Activated CD4-positive, CD25-positive, alpha-beta regulatory T cell treated with anti-CD3 and anti-CD28 coated beads, Interleukin-2, amount 50 U/mL, for 72 hours (primary cell): ENCODE results near the gene ATAD3B.
"Not testable (repeated sequence)": the region's sequence is repeated elsewhere in the genome, so short reads cannot be mapped to it uniquely, and the experiment has no call there.

Experiments
- DNase-seq: peaks from one replicate; pipeline ENCODE4 v3.0.0; 2021

ATAD3B gene

DNA sequence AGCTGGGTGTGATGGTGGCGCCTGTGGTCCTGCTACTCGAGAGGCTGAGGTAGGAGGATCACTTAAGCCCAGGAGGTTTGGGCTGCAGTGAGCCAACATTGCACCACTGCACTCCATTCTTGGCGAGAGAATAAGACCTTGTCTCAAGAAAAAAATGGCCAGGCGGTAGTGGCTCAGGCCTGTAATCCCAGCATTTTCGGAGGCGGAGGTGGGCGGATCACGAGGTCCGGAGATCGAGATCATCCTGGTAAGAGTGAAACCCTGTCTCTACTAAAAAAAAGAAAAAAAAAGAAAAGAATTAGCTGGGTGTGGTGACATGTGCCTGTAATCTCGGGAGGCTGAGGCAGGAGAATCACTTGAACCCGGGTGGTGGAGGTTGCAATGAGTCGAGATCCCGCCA, 11.3 kb downstream of the ATAD3B start:
- DNase-seq, result no peak

DNA sequence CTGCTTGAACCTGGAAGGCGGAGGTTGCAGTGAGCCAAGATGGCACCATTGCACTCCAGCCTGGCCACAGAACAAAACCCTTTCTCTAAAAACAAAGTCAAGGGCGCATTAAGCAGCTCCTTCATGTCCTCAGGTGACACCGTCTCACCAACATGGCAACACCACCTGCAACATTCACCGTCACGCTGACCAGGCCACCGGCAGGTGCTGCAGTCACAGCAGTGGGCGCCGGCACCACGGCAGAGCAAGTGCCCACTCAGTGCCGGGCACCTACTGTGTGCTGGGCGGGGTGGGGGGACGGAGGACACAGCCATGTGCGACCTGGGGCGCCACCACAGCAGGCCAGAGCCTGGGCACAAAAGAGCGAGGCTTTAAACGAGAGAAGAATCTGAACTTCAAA, 12.1 kb downstream of the ATAD3B start:
- DNase-seq, result no peak

DNA sequence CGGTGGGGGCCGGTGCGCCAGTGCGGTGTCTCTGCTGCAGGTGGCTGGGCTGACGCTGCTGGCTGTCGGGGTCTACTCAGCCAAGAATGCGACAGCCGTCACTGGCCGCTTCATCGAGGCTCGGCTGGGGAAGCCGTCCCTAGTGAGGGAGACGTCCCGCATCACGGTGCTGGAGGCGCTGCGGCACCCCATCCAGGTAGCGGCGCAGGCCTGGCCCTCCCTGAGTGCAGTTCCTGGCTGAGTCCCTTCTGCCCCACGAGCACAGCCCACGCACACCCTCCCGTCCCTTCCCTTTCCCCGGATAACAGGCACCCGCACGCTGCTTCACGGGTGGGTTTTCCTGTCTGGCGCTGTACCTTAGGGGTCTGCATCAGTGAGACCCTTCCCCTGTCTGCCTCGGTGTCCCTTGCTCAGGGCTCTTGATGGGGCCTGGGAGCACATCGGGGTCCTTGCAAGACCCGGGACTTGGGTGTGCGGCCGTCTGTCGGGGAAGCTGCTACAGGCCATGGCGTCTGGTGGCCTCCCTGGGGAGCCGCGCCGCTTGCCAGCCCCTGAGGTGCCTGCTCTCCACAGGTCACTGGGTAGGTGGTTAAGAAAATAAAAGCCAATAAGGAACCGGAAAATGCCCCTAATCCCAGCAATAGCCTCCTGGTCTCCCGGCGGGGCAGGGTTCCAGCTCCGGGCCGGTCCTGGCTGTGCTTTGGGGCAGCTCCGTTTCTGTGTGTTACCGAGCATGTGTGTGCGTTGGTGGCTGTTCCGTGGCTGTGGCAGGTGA, 13.6 kb downstream of the ATAD3B start:
- DNase-seq, result not testable (repeated sequence)

DNA sequence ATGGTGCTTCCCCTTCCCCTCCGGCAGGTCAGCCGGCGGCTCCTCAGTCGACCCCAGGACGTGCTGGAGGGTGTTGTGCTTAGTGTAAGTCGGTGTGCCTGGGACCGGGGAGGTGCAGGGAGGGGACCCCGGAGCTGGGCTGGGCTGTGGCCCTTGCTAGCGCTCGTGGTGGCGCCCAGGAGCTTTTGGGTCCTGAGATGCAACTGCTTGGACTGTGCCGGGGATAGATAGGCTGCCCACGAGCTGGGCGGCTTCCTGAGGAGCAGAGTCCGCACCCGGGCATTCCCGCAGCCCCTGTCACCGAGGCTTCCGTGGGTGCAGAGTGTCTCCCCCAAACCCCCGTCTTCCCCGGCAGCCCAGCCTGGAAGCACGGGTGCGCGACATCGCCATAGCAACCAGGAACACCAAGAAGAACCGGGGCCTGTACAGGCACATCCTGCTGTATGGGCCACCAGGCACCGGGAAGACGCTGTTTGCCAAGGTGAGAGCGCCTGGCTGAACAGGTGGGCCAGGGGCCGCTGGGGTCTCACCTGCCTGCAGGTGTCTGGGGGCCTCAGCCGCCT, 14.3 kb downstream of the ATAD3B start:
- DNase-seq, result not testable (repeated sequence)

DNA sequence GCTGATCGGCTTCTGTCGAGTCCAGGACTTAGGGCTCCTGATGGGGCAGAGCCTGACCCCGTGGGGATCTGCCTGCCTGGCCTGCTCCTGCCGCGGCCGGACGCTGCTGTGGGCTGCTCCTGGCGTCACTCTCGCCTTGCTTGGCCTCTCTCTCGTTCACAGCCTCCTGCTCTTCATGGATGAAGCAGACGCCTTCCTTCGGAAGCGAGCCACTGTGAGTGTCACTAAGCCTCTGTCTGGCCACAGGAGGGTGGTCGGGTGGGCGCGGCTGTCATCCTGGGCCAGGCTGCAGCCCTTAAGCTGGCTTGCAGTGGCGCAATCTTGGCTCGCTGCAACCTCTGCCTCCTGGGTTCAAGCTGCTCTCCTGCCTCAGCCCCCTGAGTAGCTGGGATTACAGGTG, 16.1 kb downstream of the ATAD3B start:
- DNase-seq, result no peak

DNA sequence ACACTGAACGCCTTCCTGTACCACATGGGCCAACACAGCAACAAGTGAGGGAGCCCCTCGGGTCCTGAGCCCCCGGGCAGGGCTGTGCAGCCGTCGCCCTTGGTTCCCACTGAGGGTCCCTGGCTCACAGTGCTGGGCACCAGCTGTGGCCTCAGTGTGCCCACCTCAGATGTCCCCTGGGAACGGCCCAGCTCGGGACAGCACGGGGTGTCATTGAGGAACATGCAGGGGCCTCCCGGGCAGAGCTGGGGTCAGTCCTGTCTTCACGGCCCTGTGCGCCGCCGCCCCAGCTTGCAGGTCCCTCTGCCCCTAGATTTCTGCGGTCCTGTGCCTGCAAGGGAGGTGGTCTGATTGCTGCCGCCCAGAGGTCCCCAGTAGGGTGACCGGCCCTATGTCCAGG, 17.7 kb downstream of the ATAD3B start:
- DNase-seq, result no peak

DNA sequence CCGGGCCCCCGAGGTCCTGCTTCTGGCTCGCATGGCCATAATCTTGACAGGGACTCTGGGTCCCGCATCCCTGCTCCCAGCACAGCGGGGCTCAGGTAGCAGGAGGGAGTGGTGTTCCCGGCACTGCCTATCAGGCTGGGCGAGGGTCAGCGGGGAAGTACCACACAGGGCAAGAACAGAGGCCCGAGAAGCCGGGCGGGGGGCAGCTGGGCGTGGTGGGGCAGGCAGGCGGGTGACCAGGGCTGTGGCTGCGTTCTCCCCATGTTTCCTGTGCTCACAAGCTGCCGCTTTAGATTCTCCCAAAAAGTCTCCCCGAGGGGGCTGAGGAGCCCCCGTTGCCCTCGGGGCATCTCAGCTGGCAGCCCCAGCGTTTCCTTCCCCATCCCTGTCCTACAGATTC, 18.3 kb downstream of the ATAD3B start:
- no peak for DNase-seq

DNA sequence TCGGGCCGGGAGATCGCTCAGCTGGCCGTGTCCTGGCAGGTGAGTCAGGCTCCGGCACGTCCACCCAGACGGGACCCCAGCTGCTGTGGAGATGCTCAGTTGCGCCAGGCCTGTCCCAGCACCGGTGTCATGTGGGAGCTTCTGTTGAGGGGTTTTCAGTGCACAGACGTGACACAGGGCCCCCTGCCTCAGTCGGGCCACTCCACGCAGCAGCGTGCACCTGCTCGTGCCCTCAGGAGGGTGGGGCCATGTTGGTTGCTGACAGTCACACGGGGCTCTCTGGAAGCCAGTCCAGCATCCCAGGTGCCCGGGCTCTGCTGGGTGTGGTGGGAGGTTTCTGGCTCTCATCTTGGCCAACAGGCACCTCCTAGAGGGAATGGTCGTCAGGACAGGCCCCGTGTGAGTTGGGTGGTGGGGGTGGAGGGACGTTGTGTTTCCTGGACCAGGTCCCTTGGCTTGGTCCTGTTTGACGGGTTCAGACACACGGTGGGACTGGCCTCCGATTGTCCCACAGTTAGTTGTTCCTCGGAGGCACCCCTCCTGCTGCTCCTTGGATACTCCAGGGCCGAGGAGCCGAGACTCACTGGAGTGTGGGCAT, 19.2 kb downstream of the ATAD3B start:
- no peak for DNase-seq

DNA sequence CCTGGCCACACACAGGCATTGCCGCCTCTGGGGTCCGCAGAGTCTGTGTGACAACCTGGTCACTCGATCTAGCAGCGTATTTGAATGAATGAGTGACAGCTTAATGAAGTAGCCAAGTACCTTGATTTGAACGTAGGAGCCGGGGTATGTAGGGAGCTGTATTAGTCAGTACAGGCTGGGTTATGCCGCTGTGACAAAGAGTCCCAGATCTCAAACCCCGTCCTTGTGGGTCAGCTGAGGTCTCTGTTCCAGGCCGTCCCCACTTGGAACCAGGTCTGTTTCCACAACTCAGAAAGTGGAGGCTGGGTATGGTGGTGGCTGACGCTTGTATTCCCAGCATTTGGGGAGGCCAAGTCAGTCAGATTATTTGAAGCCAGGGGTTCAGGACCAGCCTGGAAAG, 20.0 kb downstream of the ATAD3B start:
- DNase-seq, result no peak

DNA sequence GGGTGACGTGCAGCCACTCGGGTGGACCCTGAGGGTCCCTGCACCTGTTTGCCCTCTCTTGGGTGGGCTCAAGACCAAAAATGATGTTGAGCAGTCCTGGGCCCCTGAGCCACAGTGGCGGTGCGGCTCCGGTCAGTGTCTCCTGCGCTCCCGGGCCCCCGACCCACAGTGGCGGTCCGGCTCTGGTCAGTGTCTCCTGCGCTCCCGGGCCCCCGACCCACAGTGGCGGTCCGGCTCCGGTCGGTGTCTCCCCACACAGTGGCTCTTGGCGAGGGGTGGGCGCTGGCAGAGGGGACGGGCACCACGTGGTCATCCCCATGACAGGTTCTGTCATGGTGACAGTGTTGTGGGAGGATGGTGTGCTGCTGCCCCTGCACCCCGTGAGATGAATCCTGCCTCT, 22.7 kb downstream of the ATAD3B start:
- not testable (repeated sequence) for DNase-seq

DNA sequence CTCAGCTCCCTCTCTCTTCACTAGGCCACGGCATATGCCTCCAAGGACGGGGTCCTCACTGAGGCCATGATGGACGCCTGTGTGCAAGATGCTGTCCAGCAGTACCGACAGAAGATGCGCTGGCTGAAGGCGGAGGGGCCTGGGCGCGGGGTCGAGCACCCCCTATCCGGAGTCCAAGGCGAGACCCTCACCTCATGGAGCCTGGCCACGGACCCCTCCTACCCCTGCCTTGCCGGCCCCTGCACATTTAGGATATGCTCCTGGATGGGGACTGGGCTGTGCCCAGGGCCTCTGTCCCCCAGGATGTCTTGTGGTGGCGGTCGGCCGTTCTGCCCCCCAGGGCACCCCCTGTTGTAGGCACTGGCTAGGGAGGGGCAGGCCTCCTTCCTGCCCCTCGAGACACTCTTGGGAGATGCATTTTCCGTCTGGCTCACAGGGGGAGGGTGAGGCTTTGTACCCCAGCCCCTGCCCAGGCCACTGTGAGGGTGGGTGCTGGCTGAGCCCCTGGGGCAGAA, 24.0 kb downstream of the ATAD3B start:
- not testable (repeated sequence) for DNase-seq

DNA sequence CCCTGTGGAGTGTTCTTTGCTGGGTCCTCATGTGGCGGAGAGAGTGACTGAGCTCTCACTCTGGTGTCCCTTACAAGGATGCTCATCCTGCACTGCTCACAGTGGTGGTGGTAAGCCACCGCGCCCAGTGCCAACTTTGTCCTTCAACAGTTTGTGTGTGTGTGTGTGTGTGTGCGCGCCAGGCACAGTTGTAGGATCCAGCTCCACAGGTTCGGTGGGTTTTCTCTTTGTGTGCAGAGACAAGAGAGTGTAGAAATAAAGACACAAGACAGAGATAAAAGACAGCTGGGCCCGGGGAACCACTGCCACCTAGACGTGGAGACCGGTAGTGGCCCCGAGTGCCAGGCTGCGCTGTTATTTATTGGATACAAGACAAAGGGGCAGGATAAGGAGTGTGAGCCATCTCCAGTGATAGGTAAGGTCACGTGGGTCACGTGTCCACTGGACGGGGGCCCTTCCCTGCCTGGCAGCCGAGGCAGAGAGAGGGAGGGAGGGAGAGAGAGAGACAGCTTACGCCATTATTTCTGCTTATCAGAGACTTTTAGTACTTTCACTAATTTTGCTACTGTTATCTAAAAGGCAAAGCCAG, 33.3 kb downstream of the ATAD3B start:
- DNase-seq, result peak; percentile 71

DNA sequence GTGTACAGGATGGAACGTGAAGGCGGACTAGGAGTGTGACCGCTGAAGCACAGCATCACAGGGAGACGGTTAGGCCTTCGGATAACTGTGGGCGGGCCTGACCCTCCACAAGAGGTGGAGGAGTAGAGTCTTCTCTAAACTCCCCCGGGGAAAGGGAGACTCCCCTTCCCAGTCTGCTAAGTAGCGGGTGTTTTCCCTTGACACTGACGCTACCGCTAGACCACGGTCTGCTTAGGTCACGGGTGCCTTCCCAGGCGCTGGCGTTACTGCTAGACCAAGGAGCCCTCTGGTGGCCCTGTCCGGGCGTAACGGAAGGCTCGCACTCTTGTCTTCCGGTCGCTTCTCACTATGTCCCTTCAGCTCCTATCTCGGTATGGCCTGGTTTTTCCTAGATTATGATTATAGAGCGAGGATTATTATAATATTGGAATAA, 33.8 kb downstream of the ATAD3B start:
- DNase-seq, result not testable (repeated sequence)

DNA sequence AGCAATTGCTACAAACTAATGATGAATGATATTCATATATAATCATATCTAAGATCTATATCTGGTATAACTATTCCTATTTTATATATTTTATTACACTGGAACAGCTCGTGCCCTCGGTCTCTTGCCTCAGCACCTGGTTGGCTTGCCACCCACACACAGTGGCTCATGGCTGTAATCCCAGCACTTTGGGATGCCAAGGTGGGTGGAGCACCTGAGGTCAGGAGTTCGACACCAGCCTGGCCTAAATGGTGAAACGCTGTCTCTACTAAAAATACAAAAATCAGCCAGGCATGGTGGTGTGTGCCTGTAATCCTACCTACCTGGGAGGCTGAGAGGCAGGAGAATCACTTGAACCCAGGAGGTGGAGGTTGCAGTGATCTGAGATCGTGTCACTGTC, 34.2 kb downstream of the ATAD3B start:
- not testable (repeated sequence) for DNase-seq

DNA sequence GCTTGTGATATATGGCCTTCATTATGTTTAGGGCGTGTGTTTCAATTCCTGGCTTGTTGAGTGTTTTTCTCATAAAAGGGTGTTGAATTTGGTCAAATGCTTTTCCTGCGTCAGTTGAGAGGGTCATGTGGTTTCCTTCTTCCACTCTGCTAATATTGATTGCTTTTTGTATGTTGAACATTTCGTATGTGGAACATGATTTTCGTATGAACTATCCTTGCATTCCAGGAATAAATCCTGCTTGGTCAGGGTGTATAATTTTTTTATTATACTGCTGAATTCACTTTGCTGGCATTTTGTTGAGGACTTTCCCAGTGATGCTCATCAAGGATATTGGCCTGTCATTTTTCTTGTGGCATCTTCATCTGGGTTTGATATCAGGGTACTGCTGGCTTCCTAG, 35.7 kb downstream of the ATAD3B start:
- DNase-seq, result no peak

DNA sequence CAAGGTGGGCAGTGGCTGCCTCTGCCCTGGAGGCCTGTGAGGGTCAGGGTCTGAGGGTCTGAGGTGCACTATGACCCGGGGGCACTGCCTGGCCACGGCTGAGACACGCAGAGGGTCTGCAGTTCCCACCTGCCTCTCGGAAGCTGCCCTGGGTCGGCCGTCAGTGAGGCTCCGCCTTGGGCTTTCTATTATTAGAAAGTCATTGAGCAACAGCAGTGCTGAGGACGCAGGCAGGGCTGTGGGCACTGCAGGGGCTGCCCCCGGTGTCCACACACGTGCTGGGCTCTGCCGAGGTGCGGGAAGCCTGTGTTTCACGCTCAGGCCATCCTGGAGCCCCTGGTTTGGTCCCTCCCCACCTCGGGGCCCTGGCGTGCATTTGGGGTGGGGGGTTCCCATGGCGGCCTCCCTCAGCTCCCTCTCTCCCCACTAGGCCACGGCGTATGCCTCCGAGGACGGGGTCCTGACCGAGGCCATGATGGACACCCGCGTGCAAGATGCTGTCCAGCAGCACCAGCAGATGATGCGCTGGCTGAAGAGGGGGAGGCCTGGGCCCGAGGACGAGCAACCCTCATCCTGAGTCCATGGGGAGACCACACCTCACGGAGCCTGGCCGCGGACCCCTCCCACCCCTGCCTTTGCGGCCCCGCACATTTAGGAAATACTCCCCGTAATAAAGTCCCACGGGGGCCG, 37.4 kb downstream of the ATAD3B start:
- not testable (repeated sequence) for DNase-seq

DNA sequence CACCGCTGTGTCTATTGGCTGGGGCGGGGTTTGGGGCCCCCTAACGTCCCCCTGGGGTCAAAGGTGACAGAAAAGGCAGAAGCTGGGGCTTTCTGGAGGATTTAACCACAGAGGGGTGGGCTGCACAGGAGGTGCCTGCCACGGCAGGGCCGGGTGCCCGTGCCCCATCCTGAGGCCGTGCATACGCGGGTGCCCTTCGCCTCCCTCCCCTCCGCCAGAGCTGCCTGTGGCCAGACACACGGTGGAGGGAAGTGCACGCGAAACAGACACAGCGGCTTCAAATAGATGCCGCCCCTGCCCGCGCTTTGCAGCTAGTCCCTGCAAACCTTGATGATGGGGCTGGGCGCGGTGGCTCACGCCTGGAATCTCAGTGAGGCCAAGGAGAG, 37.9 kb downstream of the ATAD3B start:
- not testable (repeated sequence) for DNase-seq

DNA sequence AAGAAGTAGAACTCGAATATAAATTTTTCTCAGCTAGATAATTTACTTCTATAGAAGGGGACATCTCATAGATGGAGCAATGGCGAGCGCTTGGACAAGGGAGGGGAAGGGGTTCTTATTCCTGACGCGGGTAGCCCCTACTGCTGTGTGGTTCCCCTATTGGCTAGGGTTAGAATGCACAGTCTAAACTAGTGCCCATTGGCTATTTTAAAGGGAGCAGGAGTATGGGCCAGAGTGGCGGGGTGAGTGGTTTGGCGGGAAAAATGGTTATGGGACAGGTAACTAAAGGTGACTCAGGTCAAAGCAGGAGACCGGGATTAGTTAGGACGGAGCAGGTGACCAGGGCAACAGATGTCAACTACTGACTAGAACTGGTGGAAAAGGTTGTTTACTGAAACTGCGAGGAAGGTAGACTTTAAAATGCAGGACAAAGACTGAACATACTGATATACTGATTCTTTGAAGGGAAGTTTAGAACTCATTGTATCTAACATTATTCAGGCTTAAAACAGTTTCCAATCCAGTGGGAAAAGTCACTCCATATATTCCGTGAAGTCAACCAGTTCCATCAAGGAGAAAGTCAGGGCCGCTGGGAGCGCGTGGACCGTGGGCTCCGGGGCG, 39.5 kb downstream of the ATAD3B start:
- DNase-seq, result no peak

DNA sequence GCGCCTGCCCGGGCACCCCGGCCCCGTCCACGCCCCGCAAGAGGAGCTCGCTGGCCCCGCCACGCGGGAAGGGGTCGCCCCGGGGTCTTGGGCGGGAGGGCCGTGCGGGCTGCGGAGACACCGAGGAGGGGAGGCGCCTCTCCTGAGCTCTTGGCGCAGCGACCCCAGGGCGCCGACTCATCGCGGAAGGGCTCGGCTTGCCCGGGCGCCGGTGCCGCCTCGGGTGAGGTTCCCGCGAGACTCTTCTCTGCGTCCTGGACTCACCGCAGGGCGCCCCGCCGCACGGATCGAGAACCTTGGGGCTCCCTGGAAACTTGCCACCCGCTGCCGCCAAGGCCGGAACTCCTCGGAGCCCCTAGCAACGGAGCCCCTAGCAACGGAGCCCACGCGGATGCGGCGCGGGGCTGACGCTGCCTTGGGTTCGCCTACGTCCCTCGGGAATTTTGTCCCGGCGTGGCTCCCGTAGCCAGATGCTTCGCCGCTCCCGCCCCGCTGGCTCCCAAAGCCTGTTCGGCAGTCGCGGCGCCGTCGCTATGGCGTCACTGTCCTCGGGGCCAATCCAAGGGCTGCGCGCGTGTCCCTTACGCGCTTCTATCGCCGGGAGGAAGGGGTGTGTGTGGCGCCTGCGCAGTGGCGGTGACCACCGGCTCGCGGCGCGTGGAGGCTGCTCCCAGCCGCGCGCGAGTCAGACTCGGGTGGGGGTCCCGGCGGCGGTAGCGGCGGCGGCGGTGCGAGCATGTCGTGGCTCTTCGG, 40.1 kb downstream of the ATAD3B start, which contains the start of gene ATAD3A:
ATAD3A (plus strand) TSS at position 630 of the 753 bp plus-strand sequence; CDS start at position 737, 107 bp downstream.
- peak; percentile 92 for DNase-seq

DNA sequence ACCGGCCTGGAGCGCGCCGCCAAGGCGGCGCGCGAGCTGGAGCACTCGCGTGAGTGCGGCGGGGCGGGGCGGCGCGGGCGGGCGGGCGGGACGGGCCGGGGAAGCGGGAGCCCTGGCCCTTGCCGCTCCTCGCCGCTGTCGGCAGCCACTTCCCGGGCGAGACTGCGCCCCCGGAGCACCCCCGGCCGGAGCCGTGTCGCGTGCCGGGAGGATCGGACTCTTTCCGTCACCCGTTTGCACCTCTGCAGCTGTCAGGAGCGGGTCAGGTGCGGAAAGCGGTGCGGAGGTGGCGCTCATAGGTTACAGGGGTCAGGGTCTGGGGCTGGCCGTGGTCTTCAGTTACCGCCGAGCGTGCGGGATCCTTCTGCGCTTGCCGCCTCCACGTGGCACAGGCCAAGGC, 40.9 kb downstream of the ATAD3B start:
- peak; percentile 51 for DNase-seq

DNA sequence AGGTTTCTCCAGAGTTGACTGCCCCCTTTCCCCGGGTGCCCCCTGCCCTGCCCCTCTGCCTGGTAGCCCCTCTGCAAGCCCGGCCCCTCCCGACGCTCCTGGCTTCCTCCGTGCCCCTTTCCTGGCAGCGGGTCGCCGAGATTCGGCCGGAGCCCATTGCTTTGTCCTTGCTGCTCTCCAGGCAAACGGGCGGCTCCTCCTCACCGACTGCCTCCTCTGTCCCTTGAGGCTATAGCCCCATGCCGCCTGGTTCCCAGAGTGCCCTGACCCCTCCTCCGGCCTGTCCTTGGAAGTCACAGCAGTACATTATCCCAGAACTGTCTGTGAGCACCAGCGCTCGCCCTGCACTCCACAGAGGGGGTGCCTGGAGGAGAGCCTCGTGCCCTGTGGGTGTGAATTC, 42.1 kb downstream of the ATAD3B start:
- not testable (repeated sequence) for DNase-seq

DNA sequence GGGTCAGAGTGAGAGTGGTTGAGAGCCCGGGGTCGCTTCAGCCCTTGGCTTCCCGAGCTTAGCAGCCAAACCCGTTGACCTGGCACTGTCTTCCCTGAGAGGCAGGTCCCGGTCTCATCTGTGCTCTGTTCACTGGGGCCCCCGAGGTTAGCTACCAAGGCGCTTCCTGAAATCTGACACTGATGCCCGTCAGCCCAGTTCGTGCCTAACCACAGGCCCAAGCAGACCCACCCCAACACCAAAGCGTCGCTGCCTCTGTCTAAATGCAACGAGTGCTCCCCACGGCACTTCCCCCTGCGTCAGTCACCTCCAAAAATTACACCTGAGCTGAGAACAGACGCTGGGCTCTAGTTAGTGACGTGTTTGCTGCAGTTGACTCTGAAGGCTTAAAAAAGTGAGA, 42.8 kb downstream of the ATAD3B start:
- DNase-seq, result not testable (repeated sequence)
